ENCODE data around the gene DAD1. TPM values are rescaled to one million over a fixed set of nuclear protein-coding genes. Genes with fewer than 3 reads are reported as not detected.

The DAD1 gene
- polyA plus RNA-seq, 5 donors = 194 to 240 (median 203) TPM

DNA sequence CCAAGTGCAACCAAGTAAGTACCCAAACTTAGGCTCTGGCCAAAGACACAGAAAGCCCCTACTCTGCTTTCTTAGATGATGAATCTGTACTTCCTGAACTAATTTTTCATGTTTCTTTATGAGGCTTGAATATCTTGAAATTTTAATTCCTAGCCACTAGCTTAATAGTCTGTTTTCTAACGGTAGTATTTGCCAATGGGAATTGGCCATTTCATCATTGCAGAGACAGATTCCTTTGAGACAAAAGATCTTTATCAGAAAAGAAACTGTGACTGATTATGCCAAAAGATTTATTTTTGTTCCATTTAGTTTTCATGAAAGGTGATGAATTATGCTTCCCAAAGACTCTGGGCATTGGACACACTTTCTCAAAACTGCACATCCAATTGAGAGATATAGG is 48.7 kb downstream of the DAD1 start:
- DNase-seq = no peak

DNA sequence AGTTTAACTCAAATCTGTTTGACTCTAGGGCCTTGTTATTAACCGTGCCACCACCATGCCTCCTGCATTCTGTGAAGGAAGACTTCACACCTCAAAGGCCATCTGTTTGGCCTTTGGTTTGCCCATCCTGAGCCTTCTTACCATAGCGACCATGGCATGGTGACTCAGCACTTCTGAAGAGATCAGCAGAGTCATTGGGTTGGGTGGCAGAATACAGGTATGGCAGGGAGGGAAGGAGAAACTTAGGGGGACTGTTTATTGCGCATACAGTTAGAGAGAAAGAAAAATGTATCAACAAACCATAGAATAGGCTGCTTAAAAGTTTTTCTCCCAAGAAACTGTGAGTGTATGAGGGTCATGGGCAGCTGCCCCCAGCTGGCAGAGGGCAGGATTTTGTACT is 49.2 kb downstream of the DAD1 start:
- DNase-seq = no peak

- no peak for DNase-seq
These were observed 50.3 kb downstream of the DAD1 start for GRCh38 chr14:22538671-22539228.

GRCh38 chr14:22537436-22538310 is 51.4 kb downstream of the DAD1 start:
- no peak for DNase-seq

DNA sequence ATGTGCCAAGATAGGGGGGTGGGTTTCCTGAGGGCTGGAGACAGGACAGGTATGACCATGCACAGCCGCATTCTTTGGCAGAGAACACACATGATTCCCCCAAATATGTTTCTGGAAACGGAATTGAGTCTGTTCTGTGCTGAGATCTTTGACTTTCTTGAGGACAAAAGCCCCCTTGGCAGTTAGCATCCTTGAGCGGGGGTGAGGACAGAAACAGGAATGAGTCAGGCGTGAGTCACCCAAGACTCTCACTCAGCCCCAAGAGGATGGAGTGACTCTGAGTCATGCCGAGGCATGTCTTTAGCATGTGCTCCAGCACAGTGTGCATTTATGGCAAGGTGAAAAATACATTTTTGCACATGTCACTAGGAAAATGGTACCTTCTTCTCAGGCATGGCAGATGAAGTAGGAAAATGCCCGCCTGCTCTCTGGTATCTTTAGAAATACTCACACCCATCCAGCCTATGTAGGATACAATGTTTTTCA is 52.1 kb downstream of the DAD1 start:
- DNase-seq = no peak

GRCh38 chr14:22535916-22536315 is 53.1 kb downstream of the DAD1 start:
- no peak for DNase-seq

DNA sequence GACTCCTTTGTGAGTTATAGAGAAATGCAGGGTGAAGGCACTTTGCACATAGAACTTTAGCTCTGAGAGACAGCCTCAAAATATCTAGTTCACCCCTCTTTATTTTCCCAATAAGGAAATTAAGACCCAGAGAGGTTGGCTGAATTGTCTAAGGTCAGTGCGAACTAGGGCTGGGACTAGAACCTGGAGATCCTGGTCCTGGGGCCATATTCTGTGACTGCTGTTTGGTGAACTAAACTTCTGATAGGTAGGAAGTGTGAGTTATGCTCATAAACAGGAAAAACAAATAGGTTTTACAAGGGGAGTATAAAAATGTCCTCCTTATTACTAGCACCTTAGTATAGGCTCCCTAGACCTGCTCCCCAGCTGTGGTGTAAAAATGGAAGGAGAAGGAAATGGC is 53.9 kb downstream of the DAD1 start:
- DNase-seq = no peak

DNA sequence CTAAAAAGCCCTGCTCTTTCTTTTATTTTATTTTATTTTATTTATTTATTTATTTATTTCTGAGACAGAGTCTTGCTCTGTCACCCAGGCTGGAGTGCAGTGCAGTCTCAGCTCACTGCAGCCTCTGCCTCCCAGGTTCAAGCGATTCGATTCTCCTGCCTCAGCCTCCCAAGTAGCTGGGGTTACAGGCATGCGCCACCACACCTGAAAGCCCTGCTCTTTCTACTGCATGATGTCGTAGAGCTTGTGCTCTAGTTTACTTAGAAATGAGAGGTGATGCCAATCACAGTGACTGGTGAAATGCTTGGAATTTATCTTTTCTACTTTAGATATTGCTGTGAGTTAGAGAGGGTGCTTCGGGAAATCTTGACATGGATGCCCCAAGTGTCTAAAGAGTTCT is 54.5 kb downstream of the DAD1 start:
- no peak for DNase-seq

DNA sequence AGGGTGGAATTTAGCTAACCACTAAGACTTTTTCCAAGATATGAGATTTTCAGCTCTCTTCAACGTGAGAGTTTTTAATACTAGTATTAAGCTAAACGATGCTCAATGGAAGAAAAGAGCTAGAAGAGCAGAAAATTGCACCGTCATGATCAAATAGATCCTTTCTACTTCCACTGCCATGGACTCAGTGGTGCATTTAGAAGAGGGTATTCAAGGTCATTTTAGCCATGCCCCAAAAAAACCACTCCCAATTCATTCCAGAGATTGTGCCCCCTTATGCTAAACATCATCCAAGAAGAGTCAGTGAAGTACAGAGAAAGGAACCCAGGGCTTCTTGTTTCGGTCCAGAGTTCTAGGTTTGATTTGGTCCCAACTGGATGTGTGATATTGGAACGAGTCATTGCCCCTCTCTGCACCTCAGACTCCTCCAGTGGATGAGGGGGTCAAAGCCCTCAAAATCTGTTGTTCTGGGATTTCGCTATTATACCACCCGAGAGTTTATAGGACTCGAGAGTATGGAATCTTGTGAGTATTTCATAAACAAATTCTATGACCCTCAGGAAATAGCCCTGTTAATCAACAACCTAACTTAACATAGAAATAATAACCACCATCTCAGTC is 55.2 kb downstream of the DAD1 start:
- DNase-seq = no peak

- no peak for DNase-seq
These were observed 55.8 kb downstream of the DAD1 start for GRCh38 chr14:22533057-22533704.

DNA sequence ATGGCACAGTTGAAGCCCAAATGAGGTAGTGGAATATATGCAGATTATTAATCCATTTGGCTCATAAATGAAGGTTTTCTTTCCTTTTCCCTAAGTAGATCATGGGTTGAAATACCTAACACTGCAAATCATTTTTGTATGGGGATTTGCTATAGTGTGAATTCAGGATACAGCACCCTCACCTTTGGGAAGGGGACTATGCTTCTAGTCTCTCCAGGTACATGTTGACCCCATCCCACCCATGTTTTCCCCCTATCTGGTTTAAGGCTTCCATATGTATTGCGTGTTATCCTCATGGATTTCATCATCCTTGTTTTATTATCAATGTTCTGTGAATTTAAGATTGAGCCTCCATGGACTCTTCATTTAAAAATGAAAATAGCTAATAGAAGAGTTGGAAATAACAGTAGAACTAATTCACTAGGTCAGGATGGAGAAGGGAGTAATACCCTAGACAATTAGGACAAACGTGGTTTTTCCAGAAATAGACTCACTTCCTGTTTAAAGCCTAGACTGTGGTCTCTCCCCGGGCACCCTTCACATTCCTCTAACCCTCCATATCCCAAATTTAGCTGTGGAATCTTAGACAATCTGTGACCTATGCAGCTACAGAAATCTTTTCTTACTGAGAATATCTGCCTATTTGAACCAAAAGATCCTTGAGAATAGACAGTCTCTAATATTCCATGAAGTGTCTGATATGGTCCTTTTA is 56.5 kb downstream of the DAD1 start:
- no peak for DNase-seq

- DNase-seq = no peak
These were observed 57.3 kb downstream of the DAD1 start for GRCh38 chr14:22531451-22532344.

GRCh38 chr14:22530127-22530526 is 58.9 kb downstream of the DAD1 start:
- DNase-seq = no peak

GRCh38 chr14:22526744-22527143 is 62.3 kb downstream of the DAD1 start:
- no peak for DNase-seq

DNA sequence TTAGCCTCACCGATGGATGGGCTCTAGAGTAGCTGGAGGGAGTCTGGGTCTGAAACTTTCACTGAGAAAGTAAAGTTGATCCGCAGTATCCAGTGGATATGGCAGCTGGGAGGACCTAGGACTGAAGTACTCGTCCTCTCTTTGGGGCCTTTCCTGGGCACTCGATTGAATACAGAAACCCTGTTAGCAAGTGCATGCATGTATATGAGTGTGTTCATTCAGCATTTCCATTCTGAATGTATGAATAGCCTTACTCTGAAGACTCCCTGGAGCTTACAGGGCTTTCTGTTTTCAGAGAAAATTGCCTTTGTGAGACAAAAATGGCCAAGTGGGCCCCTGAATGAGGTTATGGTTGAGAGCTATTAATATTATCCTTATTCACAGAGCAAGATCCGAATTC is 62.8 kb downstream of the DAD1 start:
- DNase-seq = no peak

DNA sequence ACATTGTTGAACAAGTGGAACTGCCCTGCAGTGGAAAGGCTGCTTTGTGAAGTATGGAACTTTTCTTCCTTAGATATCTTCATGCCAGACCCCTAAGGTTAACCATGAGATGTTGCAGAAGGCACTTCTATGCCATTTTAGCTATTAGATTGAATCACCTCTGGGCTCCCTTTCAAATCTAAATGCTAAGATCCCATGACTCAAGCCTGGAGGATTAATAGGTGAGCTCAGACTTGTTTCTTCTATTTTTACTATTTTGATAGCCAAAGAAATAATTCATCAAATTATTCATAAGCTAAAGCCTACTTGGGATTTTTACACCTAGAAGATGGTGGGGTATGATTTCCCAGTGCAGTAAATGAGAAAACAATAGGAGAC is 64.3 kb downstream of the DAD1 start:
- no peak for DNase-seq

GRCh38 chr14:22524115-22524783 is 64.8 kb downstream of the DAD1 start:
- no peak for DNase-seq

- DNase-seq = no peak
These were observed 65.7 kb downstream of the DAD1 start for GRCh38 chr14:22523283-22523682.

- no peak for DNase-seq
These were observed 66.5 kb downstream of the DAD1 start for GRCh38 chr14:22522466-22522957.

Measured in right lung (tissue), 5 donors.